Nephron (organoid): ENCODE results near the gene IDNK.
A peak's percentile ranks its signal among the peaks of the same experiment; 100 is the strongest.

ENCODE experiments used
- H3K27ac Mint-ChIP-seq, 3 experiments: 2 replicates each; pipeline ENCODE4 v1.8.0; 2020; ENCODE audit warnings: mixed read lengths in 3 of 3, mild to moderate bottlenecking in 2 of 3, moderate library complexity in 1 of 3
- H3K27me3 Mint-ChIP-seq: 2 replicates; pipeline ENCODE4 v1.8.0; 2021; ENCODE audit warnings: low read depth, mild to moderate bottlenecking, moderate library complexity, mixed read lengths
- H3K36me3 Mint-ChIP-seq: 2 replicates; pipeline ENCODE4 v1.8.0; 2020; ENCODE audit warnings: low read depth, mixed read lengths
- H3K4me1 Mint-ChIP-seq: 2 replicates; pipeline ENCODE4 v1.8.0; 2020; ENCODE audit warnings: mixed read lengths
- H3K4me3 Mint-ChIP-seq, 3 experiments: 2 replicates each; pipeline ENCODE4 v1.8.0; 2020; ENCODE audit warnings: mild to moderate bottlenecking in 3 of 3, mixed read lengths in 3 of 3, moderate library complexity in 2 of 3
- H3K9me3 Mint-ChIP-seq: 2 replicates; pipeline ENCODE4 v1.8.0; 2020; ENCODE audit warnings: mixed read lengths
- CTCF ChIP-seq, 3 experiments: fragments of 200-600 bp; sonication (generic); IDR thresholded peaks; one replicate each; pipeline ENCODE4 v1.5.0; 2021; ENCODE audit warnings: antibody characterized with exemption in 3 of 3; ENCODE audit not compliant: unreplicated experiment in 3 of 3

Gene IDNK

GRCh38 chr9:83628540-83628939 lies 5.6 kb downstream of the IDNK start:
- H3K36me3 Mint-ChIP-seq, result peaks cover 10% of the 10 kb centered on the region
- peaks cover 3% of the 10 kb centered on the region for H3K27me3 Mint-ChIP-seq
- no peaks in the 10 kb centered on the region for H3K9me3 Mint-ChIP-seq
- no peak overlapping the region for H3K4me3 Mint-ChIP-seq
- H3K27ac Mint-ChIP-seq, result no peak overlapping the region
- peaks cover 23% of the 10 kb centered on the region for H3K4me1 Mint-ChIP-seq
- TF ChIP-seq CTCF (IDR thresholded peaks at IDR 0.05; ENCODE audit: unreplicated experiment in 3 of 3), result no peak

- H3K9me3 Mint-ChIP-seq, result no peaks in the 10 kb centered on the region
- no peak overlapping the region for H3K4me3 Mint-ChIP-seq
- H3K4me1 Mint-ChIP-seq, result peaks cover 13% of the 10 kb centered on the region
- peaks cover 3% of the 10 kb centered on the region for H3K27me3 Mint-ChIP-seq
- peaks cover 12% of the 10 kb centered on the region for H3K36me3 Mint-ChIP-seq
- peak overlapping the region in 1 of 3 experiments; percentile 25 for H3K27ac Mint-ChIP-seq
- TF ChIP-seq CTCF (IDR thresholded peaks at IDR 0.05; ENCODE audit: unreplicated experiment in 3 of 3), result no peak
Measured at GRCh38 chr9:83629433-83630104, 6.6 kb downstream of the IDNK start.

- Mint-ChIP-seq H3K27me3 (peaks cover 3% of the 10 kb centered on the region), H3K9me3 (no peaks in the 10 kb centered on the region), H3K36me3 (peaks cover 12% of the 10 kb centered on the region), H3K4me1 (peaks cover 13% of the 10 kb centered on the region), H3K27ac (no peak overlapping the region), H3K4me3 (no peak overlapping the region)
- TF ChIP-seq CTCF (IDR thresholded peaks at IDR 0.05; ENCODE audit: unreplicated experiment in 3 of 3), result no peak
Measured at GRCh38 chr9:83630938-83631457, 8.1 kb downstream of the IDNK start.

- no peak for TF ChIP-seq CTCF (IDR thresholded peaks at IDR 0.05; ENCODE audit: unreplicated experiment in 3 of 3)
- Mint-ChIP-seq H3K4me3 (no peak overlapping the region), H3K27me3 (peaks cover 3% of the 10 kb centered on the region), H3K27ac (no peak overlapping the region), H3K9me3 (no peaks in the 10 kb centered on the region), H3K36me3 (peaks cover 12% of the 10 kb centered on the region), H3K4me1 (peaks cover 13% of the 10 kb centered on the region)
Measured at GRCh38 chr9:83633255-83633654, 10.3 kb downstream of the IDNK start.

GRCh38 chr9:83633676-83634075 lies 10.7 kb downstream of the IDNK start:
- Mint-ChIP-seq H3K9me3 (no peaks in the 10 kb centered on the region), H3K27me3 (peaks cover 3% of the 10 kb centered on the region), H3K4me3 (no peak overlapping the region), H3K4me1 (peaks cover 13% of the 10 kb centered on the region), H3K27ac (no peak overlapping the region), H3K36me3 (peaks cover 12% of the 10 kb centered on the region)
- no peak for TF ChIP-seq CTCF (IDR thresholded peaks at IDR 0.05; ENCODE audit: unreplicated experiment in 3 of 3)

GRCh38 chr9:83636813-83637212 lies 13.9 kb downstream of the IDNK start:
- H3K27me3 Mint-ChIP-seq, result peaks cover 3% of the 10 kb centered on the region
- TF ChIP-seq CTCF (IDR thresholded peaks at IDR 0.05; ENCODE audit: unreplicated experiment in 3 of 3), result no peak
- peaks cover 12% of the 10 kb centered on the region for H3K36me3 Mint-ChIP-seq
- peaks cover 6% of the 10 kb centered on the region for H3K4me1 Mint-ChIP-seq
- no peak overlapping the region for H3K27ac Mint-ChIP-seq
- H3K4me3 Mint-ChIP-seq, result no peak overlapping the region
- H3K9me3 Mint-ChIP-seq, result no peaks in the 10 kb centered on the region
